ENCODE results near the gene CAMKMT. TPM values are rescaled to one million over a fixed set of nuclear protein-coding genes. Genes with fewer than 3 reads are reported as not detected.

CAMKMT gene
- total and polyA plus RNA-seq, 9 of the 15 experiments (the other 6 are each of a cell fraction or from before 2014, with no cell fraction given): 1.6 to 15.3 (median 7.4) TPM

DNA sequence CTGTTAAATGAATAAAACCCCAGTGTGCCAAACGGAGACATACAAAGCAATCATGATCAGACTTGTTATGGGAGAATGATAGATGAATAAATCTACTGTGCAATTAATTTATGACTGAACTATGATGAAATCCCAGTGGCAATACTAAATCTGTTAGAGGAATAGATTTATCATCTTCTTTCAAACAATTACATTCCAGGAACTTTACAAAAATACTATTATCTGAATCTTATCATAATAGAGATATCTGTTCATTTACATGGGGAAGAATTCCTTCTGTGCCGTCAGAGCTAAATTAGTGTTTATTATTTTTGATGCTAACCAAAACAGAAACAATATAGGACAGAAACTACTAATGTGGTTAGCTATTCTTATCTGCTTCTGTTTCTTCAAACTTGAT is 208.5 kb downstream of the CAMKMT start:
- 6% methylated on average over 2 of the region's 2 CpGs for WGBS (ENCODE audit: insufficient coverage, low coverage, missing lambda C conversion rate)
- Histone ChIP-seq H3K36me3 (ENCODE audit: control insufficient read depth, insufficient read depth, low read length) (no peaks in the 10 kb centered on the region), H3K9ac (ENCODE audit: insufficient read depth in 1 of 2, low read depth in 2 of 2, low read length in 2 of 2) (no peak overlapping the region), H3K79me2 (ENCODE audit: control insufficient read depth, insufficient read depth, low read length) (no peaks in the 10 kb centered on the region), H3K9me1 (ENCODE audit: control insufficient read depth, insufficient read depth, low read length) (no peaks in the 10 kb centered on the region), H4K20me1 (replicated peaks; ENCODE audit: control insufficient read depth, insufficient read depth, low read length) (no peaks in the 10 kb centered on the region), H3K4me2 (ENCODE audit: insufficient read depth, low read length) (no peak overlapping the region), H2AFZ (ENCODE audit: low read depth, low read length) (no peak overlapping the region), H3K27ac (ENCODE audit: extremely low read depth, low read depth, low read length) (no peak overlapping the region), H3K9me3 (replicated peaks; ENCODE audit: control insufficient read depth, insufficient read depth, low read depth, low read length) (no peaks in the 10 kb centered on the region), H3K27me3 (ENCODE audit: control insufficient read depth in 2 of 2, insufficient read depth in 2 of 2, low read length in 2 of 2) (no peaks in the 10 kb centered on the region), H3K4me3 (no peak overlapping the region), H3K4me1 (replicated peaks in 1 of 2; ENCODE audit: control insufficient read depth in 2 of 2, insufficient read depth in 2 of 2, low read length in 2 of 2) (no peaks in the 10 kb centered on the region; a peak in 2 of 5 replicates)
- CTCF ChIA-PET (ENCODE audit: low intra/inter-chr PET ratio): no interaction called here
- in situ Hi-C loops (cut with MboI) (no loop called here), intact Hi-C loops (cut with micrococcal nuclease) (no loop called here)
- TF ChIP-seq ZNF589 (CRISPR knock-in tag; IDR thresholded peaks at IDR 0.05; ENCODE audit: low read depth) (no peak), CEBPG (CRISPR knock-in tag; IDR thresholded peaks at IDR 0.05) (no peak), CEBPG (tag; conservative IDR thresholded peaks at IDR 0.05 in 1 of 2, IDR thresholded peaks at IDR 0.05 in 1 of 2) (0 out of 4 replicates have a peak, but pooled peaks of 1 of the 2 experiments have one; percentile 13)
- ATAC-seq (no peak), FAIRE-seq (no peak), DNase-seq (ENCODE audit: extremely low read depth in 1 of 4, low spot score in 3 of 4) (no peak)
- BruUV-seq (replicated peaks): no TSS peak
- POLR2A ChIA-PET: no interaction called here

DNA sequence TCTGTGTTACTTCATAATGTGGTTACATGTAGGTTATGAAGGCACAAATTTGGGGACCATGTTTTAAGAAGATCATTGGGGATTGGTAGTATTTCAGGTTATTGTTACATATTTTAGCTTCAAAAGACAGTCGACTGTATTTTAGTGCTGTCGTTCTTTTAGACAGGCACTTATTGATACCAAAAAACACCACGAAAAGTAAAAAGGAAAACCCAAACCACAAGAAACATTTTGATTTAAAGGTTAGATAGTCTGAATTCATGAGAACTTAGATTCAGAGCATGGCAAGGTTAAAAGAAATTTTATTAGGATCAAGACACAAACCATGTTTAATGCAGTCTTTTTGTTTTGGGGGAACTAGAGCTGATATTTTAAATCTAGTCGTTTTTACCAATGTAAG is 209.0 kb downstream of the CAMKMT start:
- no peaks in the 10 kb centered on the region for H3K9me1 ChIP-seq (ENCODE audit: control insufficient read depth, insufficient read depth, low read length)
- TF ChIP-seq MTF1 (CRISPR knock-in tag; IDR thresholded peaks at IDR 0.05; ENCODE audit: borderline replicate concordance) (no peak), JUNB (CRISPR knock-in tag; conservative IDR thresholded peaks at IDR 0.05) (no peak), EP400 (IDR thresholded peaks at IDR 0.05) (no peak), ZNF766 (CRISPR knock-in tag; conservative IDR thresholded peaks at IDR 0.05) (no peak)
- TF ChIP-seq, protein P1, sequence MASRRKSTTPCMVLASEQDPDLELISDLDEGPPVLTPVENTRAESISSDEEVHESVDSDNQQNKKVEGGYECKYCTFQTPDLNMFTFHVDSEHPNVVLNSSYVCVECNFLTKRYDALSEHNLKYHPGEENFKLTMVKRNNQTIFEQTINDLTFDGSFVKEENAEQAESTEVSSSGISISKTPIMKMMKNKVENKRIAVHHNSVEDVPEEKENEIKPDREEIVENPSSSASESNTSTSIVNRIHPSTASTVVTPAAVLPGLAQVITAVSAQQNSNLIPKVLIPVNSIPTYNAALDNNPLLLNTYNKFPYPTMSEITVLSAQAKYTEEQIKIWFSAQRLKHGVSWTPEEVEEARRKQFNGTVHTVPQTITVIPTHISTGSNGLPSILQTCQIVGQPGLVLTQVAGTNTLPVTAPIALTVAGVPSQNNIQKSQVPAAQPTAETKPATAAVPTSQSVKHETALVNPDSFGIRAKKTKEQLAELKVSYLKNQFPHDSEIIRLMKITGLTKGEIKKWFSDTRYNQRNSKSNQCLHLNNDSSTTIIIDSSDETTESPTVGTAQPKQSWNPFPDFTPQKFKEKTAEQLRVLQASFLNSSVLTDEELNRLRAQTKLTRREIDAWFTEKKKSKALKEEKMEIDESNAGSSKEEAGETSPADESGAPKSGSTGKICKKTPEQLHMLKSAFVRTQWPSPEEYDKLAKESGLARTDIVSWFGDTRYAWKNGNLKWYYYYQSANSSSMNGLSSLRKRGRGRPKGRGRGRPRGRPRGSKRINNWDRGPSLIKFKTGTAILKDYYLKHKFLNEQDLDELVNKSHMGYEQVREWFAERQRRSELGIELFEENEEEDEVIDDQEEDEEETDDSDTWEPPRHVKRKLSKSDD (conservative IDR thresholded peaks at IDR 0.05; ENCODE audit: low read length): no peak
- H2AFZ ChIP-seq (ENCODE audit: low read depth, low read length): no peak overlapping the region
- WGBS (ENCODE audit: insufficient coverage, low coverage, missing lambda C conversion rate): 10% methylated on average over 4 of the region's 4 CpGs
- in situ Hi-C loops (cut with MboI): no loop called here
- no peak overlapping the region for H3K9ac ChIP-seq (ENCODE audit: insufficient read depth in 1 of 2, low read depth in 2 of 2, low read length in 2 of 2)
- ChIA-PET CTCF (ENCODE audit: low intra/inter-chr PET ratio) (no interaction called here), POLR2A (no interaction called here)
- no peak for FAIRE-seq
- intact Hi-C loops (cut with micrococcal nuclease): no loop called here
- no peak for ATAC-seq
- no peaks in the 10 kb centered on the region for H3K27me3 ChIP-seq (ENCODE audit: control insufficient read depth in 2 of 2, insufficient read depth in 2 of 2, low read length in 2 of 2)
- H3K4me2 ChIP-seq (ENCODE audit: insufficient read depth, low read length): no peak overlapping the region
- no peaks in the 10 kb centered on the region for H4K20me1 ChIP-seq (replicated peaks; ENCODE audit: control insufficient read depth, insufficient read depth, low read length)
- H3K4me1 ChIP-seq (replicated peaks in 1 of 2; ENCODE audit: control insufficient read depth in 2 of 2, insufficient read depth in 2 of 2, low read length in 2 of 2): no peaks in the 10 kb centered on the region; a peak in 2 of 5 replicates
- H3K36me3 ChIP-seq (ENCODE audit: control insufficient read depth, insufficient read depth, low read length): no peaks in the 10 kb centered on the region
- H3K4me3 ChIP-seq: no peak overlapping the region
- no peak for DNase-seq (ENCODE audit: extremely low read depth in 1 of 4, low spot score in 3 of 4)
- H3K9me3 ChIP-seq (replicated peaks; ENCODE audit: control insufficient read depth, insufficient read depth, low read depth, low read length): no peaks in the 10 kb centered on the region
- no peak overlapping the region for H3K27ac ChIP-seq (ENCODE audit: extremely low read depth, low read depth, low read length)
- no TSS peak for BruUV-seq (replicated peaks)
- no peaks in the 10 kb centered on the region for H3K79me2 ChIP-seq (ENCODE audit: control insufficient read depth, insufficient read depth, low read length)
